Uterus (tissue), 2 donors: ENCODE measurements around the gene LRATD1.

Experiments used
- POLR2A ChIP-seq, 2 donors: fragments of 450-650 bp; IDR thresholded peaks; one replicate each; pipeline ENCODE4 v1.6.1; 2016; ENCODE audit warnings: antibody characterized with exemption in 2 of 2, mild to moderate bottlenecking in 1 of 2, moderate library complexity in 1 of 2
- TF ChIP-seq, protein P1 (sequence below), 4 experiments: fragments of 200-600 bp in 2 of 4; fragments of 450-650 bp in 2 of 4; sonication (generic) in 2 of 4; IDR thresholded peaks; one replicate each; pipeline ENCODE4 v1.5.1; 2016 to 2019; ENCODE audit warnings: antibody characterized with exemption in 4 of 4, mild to moderate bottlenecking in 2 of 4, moderate library complexity in 1 of 4

DNA sequence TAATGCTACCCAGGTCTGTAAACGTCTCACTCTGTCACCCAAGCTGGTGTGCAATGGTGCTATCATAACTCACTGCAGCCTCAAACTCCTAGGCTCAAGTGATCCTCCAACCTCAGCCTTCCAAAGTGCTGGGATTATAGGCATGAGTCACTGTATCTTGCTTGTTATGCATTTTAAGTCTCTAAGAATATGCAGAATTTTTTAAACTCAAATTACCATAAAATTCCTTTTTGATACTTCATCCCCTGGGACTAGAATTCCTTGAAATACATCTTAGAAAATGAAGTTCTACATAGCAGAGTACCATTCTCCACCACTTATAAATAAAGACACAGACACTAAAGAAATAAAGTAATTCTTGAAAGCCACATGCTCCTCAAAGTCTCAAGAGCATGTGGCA is 30.2 kb upstream of the LRATD1 start:
- TF ChIP-seq, protein P1, sequence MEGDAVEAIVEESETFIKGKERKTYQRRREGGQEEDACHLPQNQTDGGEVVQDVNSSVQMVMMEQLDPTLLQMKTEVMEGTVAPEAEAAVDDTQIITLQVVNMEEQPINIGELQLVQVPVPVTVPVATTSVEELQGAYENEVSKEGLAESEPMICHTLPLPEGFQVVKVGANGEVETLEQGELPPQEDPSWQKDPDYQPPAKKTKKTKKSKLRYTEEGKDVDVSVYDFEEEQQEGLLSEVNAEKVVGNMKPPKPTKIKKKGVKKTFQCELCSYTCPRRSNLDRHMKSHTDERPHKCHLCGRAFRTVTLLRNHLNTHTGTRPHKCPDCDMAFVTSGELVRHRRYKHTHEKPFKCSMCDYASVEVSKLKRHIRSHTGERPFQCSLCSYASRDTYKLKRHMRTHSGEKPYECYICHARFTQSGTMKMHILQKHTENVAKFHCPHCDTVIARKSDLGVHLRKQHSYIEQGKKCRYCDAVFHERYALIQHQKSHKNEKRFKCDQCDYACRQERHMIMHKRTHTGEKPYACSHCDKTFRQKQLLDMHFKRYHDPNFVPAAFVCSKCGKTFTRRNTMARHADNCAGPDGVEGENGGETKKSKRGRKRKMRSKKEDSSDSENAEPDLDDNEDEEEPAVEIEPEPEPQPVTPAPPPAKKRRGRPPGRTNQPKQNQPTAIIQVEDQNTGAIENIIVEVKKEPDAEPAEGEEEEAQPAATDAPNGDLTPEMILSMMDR (IDR thresholded peaks at IDR 0.05) = no peak
- TF ChIP-seq POLR2A (IDR thresholded peaks at IDR 0.05) = no peak
